Activated CD8-positive, alpha-beta memory T cell treated with anti-CD3 and anti-CD28 coated beads for 24 hours (primary cell): Measurements from ENCODE around the gene RHCE.
"Not testable (repeated sequence)": the region's sequence is repeated elsewhere in the genome, so short reads cannot be mapped to it uniquely, and the experiment has no call there.

Source experiments
- DNase-seq: peaks from one replicate; pipeline ENCODE4 v3.0.0-alpha.2; 2020

Gene RHCE

GRCh38 chr1:25432749-25433388 lies 12.2 kb upstream of the RHCE start:
- DNase-seq: no peak

DNA sequence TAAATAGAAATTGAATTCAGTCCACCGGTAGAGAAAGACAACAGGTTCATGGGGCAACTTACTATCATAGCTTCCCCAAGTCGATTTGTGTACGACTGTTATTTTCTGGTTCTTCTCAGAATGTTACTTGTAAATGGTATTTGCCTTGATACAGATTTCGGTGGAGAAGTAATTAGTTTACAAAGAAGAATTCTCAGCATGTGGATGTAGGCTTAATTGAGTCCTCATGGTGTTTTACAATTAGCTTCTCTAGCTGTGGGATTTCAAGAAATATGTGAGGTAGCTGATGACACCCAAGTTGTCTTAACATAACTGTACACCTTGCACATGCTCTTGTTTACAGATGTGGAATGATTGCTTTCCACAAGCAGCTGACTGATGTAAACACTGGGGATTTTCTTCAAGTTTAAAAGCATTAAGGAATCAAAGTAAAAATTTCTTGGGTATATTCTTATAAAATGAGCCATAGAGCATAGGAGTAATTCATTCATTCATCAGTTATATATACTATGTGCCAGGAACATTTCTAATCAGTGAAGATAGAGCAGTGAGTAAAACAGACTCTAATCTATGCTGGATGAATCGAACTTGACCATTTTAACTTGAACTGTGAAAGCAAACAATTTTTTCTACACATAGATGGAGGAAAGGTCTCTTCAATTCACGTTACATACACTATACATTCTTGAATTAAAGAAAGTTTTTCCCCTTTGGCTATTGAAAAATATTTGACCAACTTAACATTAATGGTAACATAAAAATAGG lies 11.5 kb upstream of the RHCE start:
- DNase-seq: no peak

- DNase-seq: peak; percentile 65
These were observed 10.6 kb upstream of the RHCE start for GRCh38 chr1:25430967-25431881.

GRCh38 chr1:25430073-25430966 lies 9.7 kb upstream of the RHCE start, which contains the start of gene MACO1:
MACO1 (plus strand) TSS chr1:25430897; CDS start chr1:25431099, 202 bp downstream.
- DNase-seq: peak; percentile 100

- DNase-seq: no peak
These were observed 8.0 kb upstream of the RHCE start for GRCh38 chr1:25428475-25429166.

DNA sequence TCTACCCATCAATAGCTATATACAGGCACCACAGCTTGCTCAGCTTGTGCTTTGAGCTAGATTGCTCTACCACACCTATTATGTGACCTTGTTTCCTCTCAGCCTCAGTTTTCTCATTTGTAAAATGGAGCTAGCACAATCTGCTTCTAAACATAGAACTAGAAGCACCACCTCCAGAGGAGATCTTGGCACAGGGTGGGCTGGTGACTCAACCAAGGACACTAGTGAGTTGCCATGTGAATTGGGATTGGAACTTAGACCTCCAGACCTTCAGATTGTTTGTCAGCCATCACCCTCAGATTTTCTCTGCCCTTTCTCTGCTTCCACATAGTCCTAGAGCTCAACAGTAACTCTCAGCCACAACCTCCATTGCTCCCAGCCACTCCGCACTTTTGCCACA lies 7.1 kb upstream of the RHCE start:
- no peak for DNase-seq

GRCh38 chr1:25425098-25426085 lies 4.8 kb upstream of the RHCE start:
- no peak for DNase-seq

DNA sequence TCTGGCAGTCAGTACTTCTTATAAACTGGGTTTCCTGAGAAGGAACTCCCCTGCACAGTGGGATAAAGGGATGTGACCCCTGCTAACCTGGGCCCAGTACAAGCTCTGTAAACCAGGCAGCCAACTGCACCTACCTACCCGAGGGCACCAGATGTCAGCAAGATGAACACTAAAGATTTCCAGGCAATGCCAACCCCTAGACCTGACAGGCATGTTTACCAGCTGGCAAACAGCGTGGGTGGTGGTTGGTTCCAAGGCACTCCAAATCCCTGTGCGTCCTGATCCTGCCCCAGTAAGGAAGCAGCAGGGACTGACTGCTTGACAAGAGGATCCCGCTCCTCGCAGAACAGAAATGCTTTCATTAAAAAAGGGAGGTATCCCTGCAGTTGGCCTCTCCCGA lies 2.6 kb upstream of the RHCE start:
- DNase-seq: not testable (repeated sequence)

- DNase-seq: not testable (repeated sequence)
These were observed 1.3 kb downstream of the RHCE start for GRCh38 chr1:25419339-25419738.

- DNase-seq: not testable (repeated sequence)
These were observed 3.3 kb downstream of the RHCE start for GRCh38 chr1:25417280-25417679.

- DNase-seq: not testable (repeated sequence)
These were observed 6.0 kb downstream of the RHCE start for GRCh38 chr1:25414578-25414977.

DNA sequence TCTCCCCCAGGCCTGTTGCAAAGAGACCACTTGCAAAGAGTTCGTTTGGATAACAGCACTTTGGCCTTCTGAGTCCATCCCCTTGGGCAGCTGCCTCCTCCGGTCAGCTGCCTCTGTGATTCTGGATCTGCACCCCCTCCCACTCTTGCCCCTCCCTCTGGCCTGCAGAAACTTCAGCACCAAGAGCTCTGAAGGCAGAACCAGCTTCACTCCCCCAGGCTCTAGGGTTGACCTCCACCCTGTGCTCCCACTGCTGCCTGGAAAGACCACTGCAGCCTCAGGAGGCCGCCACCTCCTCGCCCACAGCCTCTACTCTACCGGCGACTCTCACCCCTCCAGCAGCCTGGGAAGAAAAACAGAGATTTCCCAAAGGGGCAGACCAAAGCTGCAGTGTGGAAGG lies 6.5 kb downstream of the RHCE start:
- not testable (repeated sequence) for DNase-seq

DNA sequence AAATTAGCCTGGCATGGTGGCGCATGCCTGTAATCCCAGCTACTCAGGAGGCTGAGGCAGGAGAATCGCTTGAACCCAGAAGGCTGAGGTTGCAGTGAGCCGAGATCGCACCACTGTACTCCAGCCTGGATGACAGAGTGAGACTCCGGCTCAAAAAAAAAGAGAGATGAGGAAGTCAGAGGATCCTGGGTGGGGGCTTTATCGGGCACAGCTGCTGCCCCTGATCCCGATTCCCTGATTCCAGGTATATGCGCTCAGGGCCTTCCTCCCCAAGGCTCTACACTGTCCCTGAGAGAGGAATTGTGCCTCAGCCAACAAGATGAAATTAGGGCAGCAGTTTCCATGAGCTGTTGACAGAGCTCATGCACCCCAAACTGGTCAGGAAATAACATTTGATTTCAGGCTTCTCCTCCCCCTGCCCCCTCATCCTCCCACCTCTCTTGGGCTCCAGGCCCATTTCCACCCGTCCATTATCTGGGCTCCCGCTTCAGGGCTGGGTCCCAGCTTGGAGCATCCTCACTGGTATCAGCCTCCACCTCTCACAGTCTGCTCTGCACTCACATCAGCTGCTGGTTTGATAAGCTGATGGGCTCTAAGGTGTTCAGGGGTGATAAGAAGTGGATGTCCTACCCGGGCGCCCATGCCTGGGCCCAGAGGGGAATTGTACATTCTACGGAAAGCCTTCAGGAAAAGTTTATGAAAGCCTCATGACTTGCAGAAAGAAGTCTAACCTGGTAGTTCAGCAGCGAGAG lies 7.6 kb downstream of the RHCE start:
- not testable (repeated sequence) for DNase-seq

- DNase-seq: not testable (repeated sequence)
These were observed 10.8 kb downstream of the RHCE start for GRCh38 chr1:25409641-25410427.

- not testable (repeated sequence) for DNase-seq
These were observed 14.8 kb downstream of the RHCE start for GRCh38 chr1:25405731-25406305.

GRCh38 chr1:25402947-25403803 lies 17.4 kb downstream of the RHCE start:
- not testable (repeated sequence) for DNase-seq

- DNase-seq: not testable (repeated sequence)
These were observed 22.5 kb downstream of the RHCE start for GRCh38 chr1:25398079-25398478.
